HepG2 (cell line): Measurements from ENCODE around the gene NID2.

Experiments
- BCL3 ChIP-seq: sonication (generic); formaldehyde crosslinking; IDR thresholded peaks from 2 replicates; pipeline ENCODE4 v1.5.1; 2020; ENCODE audit warnings: mild to moderate bottlenecking, missing genetic modification reagents, moderate library complexity
- HDAC2 ChIP-seq: sonication (generic); formaldehyde crosslinking; IDR thresholded peaks from 2 replicates; pipeline ENCODE4 v1.4.0; 2020; ENCODE audit warnings: missing genetic modification reagents

GRCh38 chr14:52006361-52006760, 62.5 kb downstream of the NID2 start:
- no peak for TF ChIP-seq BCL3 (CRISPR knock-in tag)
- no peak for TF ChIP-seq HDAC2 (CRISPR knock-in tag)
